ENCODE data around the gene LRRC32.

DNA sequence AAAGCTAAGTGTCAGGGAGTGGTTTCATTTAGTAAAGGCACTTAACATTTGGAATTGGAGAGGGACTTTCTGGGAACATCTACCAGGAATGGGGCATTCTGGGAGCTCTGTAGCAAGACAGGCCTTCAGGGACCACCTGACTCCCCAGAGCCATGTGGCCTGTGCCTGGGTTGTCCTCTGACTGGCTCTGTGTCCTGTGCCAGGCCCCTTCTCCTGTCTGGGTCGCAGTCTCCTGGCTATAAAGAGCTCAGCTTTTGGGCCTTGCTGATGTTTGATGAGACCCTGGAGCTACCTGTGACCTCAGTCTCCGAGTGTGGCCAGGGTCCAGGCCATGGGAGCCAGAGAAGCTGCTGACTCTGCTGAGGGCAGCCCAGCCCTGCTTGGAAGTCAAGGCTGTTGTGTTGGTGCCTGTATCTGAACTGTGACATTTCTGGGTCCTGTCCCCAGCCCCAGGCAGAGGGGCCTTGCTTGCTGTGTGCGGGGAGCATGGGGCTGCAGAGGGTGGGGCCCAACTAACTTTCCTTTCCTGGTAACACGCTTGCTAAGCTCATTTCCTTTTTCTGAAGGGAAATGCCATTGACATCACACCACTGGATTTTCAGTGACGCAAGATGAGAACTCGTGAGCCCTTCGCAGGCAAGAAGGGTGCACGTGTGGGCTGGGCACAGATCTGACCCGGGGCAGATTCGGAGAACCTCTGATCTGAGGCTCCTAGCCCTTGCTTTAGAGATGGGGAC, 41.3 kb downstream of the LRRC32 start:
- TF ChIP-seq, protein P1, sequence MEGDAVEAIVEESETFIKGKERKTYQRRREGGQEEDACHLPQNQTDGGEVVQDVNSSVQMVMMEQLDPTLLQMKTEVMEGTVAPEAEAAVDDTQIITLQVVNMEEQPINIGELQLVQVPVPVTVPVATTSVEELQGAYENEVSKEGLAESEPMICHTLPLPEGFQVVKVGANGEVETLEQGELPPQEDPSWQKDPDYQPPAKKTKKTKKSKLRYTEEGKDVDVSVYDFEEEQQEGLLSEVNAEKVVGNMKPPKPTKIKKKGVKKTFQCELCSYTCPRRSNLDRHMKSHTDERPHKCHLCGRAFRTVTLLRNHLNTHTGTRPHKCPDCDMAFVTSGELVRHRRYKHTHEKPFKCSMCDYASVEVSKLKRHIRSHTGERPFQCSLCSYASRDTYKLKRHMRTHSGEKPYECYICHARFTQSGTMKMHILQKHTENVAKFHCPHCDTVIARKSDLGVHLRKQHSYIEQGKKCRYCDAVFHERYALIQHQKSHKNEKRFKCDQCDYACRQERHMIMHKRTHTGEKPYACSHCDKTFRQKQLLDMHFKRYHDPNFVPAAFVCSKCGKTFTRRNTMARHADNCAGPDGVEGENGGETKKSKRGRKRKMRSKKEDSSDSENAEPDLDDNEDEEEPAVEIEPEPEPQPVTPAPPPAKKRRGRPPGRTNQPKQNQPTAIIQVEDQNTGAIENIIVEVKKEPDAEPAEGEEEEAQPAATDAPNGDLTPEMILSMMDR (IDR thresholded peaks at IDR 0.05): no peak
- no peak for TF ChIP-seq EP300 (IDR thresholded peaks at IDR 0.05)
